OCI-LY7 (cell line): ENCODE measurements around the gene PGC. TPM values are rescaled to one million over a fixed set of nuclear protein-coding genes. Genes with fewer than 3 reads are reported as not detected.

Experiments used
- BruUV-seq: library from RNA; stranded (reverse); fragments of 400-500 nt; replicated peaks from 2 replicates; lab custom pipeline; 2021; lab: Mats Ljungman, UMichigan
- CTCF ChIA-PET: fragments of 300-600 bp; sonication (Branson Sonifier 250); formaldehyde crosslinking; loops from one replicate; lab custom pipeline; 2022; ENCODE audit warnings: antibody characterized with exemption; ENCODE audit not compliant: unreplicated experiment; lab: Charles Lee
- POLR2A ChIA-PET: fragments of 300-600 bp; sonication (Branson Sonifier 250); formaldehyde crosslinking; loops from one replicate; lab custom pipeline; 2022; ENCODE audit warnings: antibody characterized with exemption; lab: Charles Lee
- DNase-seq: peaks from one replicate; pipeline ENCODE4 v3.0.0-alpha.2; 2015; ENCODE audit warnings: low spot score
- H2AFZ ChIP-seq: fragments of 200-600 bp; sonication (generic), shearing (Covaris generic); 2 replicates; pipeline ENCODE4 v1.6.1; 2014; ENCODE audit warnings: mild to moderate bottlenecking, antibody characterized with exemption, low read length, moderate library complexity
- H3K27ac ChIP-seq: fragments of 200-600 bp; sonication (generic); 2 replicates; pipeline ENCODE4 v1.5.1; 2014; ENCODE audit warnings: mixed run types, low read depth, mild to moderate bottlenecking, moderate library complexity, low read length, inconsistent platforms; ENCODE audit not compliant: poor library complexity, severe bottlenecking
- H3K36me3 ChIP-seq: fragments of 200-600 bp; sonication (generic); 2 replicates; pipeline ENCODE4 v1.6.1; 2014; ENCODE audit warnings: mild to moderate bottlenecking, antibody characterized with exemption, low read length, moderate library complexity, mixed read lengths; ENCODE audit not compliant: insufficient read depth
- H3K4me1 ChIP-seq: fragments of 200-600 bp; sonication (generic); 2 replicates; pipeline ENCODE4 v1.5.1; 2014; ENCODE audit warnings: mild to moderate bottlenecking, low read length; ENCODE audit not compliant: insufficient read depth, poor library complexity, severe bottlenecking
- H3K4me2 ChIP-seq: fragments of 200-600 bp; sonication (generic); 2 replicates; pipeline ENCODE4 v1.6.1; 2014; ENCODE audit warnings: mild to moderate bottlenecking, low read length
- H3K4me3 ChIP-seq: fragments of 200-600 bp; sonication (generic); 2 replicates; pipeline ENCODE4 v1.5.1; 2014; ENCODE audit warnings: mild to moderate bottlenecking, low read depth, low read length; ENCODE audit not compliant: poor library complexity, severe bottlenecking
- H3K79me2 ChIP-seq: fragments of 200-600 bp; sonication (generic); 2 replicates; pipeline ENCODE4 v1.6.1; 2016; ENCODE audit warnings: low read depth, mild to moderate bottlenecking, low read length, moderate library complexity, mixed read lengths; ENCODE audit not compliant: insufficient read depth
- H3K9me2 ChIP-seq: fragments of 200-600 bp; sonication (generic); 2 replicates; pipeline ENCODE4 v1.6.1; 2016; ENCODE audit warnings: mild to moderate bottlenecking, low read length, mixed read lengths; ENCODE audit not compliant: insufficient read depth
- H3K9me3 ChIP-seq: fragments of 200-600 bp; sonication (generic); 2 replicates; pipeline ENCODE4 v1.6.1; 2014; ENCODE audit warnings: mild to moderate bottlenecking, mixed run types, low read length, mixed read lengths
- H4K20me1 ChIP-seq: fragments of 200-600 bp; sonication (generic); 2 replicates; pipeline ENCODE4 v1.6.1; 2014; ENCODE audit warnings: mild to moderate bottlenecking, antibody characterized with exemption, low read length, moderate library complexity, mixed read lengths; ENCODE audit not compliant: insufficient read depth
- EZH2phosphoT487 ChIP-seq: fragments of 200-600 bp; sonication (generic); IDR thresholded peaks from 2 replicates; pipeline ENCODE4 v1.6.1; 2018; ENCODE audit warnings: low read depth, borderline replicate concordance, mild to moderate bottlenecking, mixed run types, antibody characterized with exemption, low read length, moderate library complexity, mixed read lengths
- intact Hi-C: fragments of 100-400 bp; cut with micrococcal nuclease; formaldehyde crosslinking; loops from one replicate; pipeline ENCODE4 v1.10.0; 2022; ENCODE audit not compliant: unreplicated experiment
- total RNA-seq, 2 experiments: library from RNA; depleted of rRNA in 1 of 2; stranded (reverse); fragments of >200 nt in 1 of 2; shearing (Covaris generic) in 1 of 2; gene quantifications; 2 replicates each; pipeline ENCODE4 v1.2.3, GENCODE V29; 2014 to 2022
- TF ChIP-seq, protein P1 (sequence below): fragments of 200-600 bp; sonication (generic); conservative IDR thresholded peaks from 2 replicates; pipeline ENCODE4 v1.5.1; 2014; ENCODE audit warnings: mild to moderate bottlenecking, antibody characterized with exemption, low read length, moderate library complexity, mixed read lengths

PGC gene
- total RNA-seq, 2 experiments from 2014 or later: not detected

DNA sequence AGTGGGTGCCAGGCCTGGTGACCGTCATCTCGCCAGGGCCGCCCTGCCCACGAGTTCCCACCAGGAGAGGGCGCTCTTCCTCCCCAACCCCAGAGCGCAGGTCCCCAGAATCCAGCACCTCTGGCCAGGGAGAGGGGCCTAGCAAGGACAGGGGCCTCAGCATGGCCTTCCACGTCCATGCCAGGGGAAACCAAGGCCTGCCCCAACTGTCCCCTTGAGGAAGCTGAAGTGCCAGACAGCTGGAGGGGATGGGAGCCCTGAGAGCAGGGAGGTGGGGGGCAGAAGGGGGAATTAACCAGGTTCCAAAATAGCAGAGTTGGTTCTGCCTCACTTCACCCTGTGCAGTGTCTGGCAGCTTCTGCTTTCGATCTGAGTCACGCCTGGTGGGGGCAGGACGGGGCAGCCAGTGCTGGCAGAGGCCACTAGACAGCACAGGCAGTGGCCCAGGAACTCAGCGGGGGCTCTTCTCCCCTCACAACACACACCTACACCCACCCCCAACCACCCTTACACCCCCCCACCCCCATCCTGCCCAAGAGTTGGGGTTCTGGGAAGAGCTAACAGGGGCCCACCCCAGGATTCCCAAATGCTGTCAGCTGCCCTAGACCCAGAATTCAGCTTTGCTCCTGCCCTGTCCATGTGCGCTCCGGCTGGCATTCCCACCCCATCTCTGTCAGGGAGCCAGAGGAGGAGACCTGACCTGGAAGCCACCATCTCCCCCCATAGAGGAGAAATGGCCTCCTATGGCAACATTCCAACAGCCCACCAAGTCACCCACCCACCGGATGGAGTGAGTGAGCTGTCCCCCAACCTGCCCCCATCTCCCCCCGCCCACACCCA is 41.0 kb downstream of the PGC start:
- Histone ChIP-seq H3K9me3 (no peaks in the 10 kb centered on the region), H4K20me1 (no peaks in the 10 kb centered on the region), H3K4me3 (peak overlapping the region; percentile 69), H2AFZ (no peak overlapping the region), H3K4me2 (peak overlapping the region; percentile 99), H3K27ac (peak overlapping the region; percentile 90), H3K36me3 (peaks cover 25% of the 10 kb centered on the region), H3K4me1 (peaks cover 74% of the 10 kb centered on the region), H3K79me2 (peaks cover 33% of the 10 kb centered on the region), H3K9me2 (no peaks in the 10 kb centered on the region)
- BruUV-seq: no TSS peak
- POLR2A ChIA-PET: interaction anchor here (0.9 to 8.3 kb wide), 5 partner anchors 12 to 37 kb away, joined by 3 to 118 read pairs (median 42); partner anchors contain the start of gene TFEB
- intact Hi-C loops: loop anchor here (1.0 to 5.0 kb wide), 4 partner anchors 18 to 316 kb away; partner anchors contain the start of gene FRS3
- CTCF ChIA-PET: interaction anchor here (0.6 to 4.2 kb wide), 8 partner anchors 10 to 126 kb away, joined by 3 to 41 read pairs (median 4); no protein-coding TSS in a partner anchor
- TF ChIP-seq, protein P1, sequence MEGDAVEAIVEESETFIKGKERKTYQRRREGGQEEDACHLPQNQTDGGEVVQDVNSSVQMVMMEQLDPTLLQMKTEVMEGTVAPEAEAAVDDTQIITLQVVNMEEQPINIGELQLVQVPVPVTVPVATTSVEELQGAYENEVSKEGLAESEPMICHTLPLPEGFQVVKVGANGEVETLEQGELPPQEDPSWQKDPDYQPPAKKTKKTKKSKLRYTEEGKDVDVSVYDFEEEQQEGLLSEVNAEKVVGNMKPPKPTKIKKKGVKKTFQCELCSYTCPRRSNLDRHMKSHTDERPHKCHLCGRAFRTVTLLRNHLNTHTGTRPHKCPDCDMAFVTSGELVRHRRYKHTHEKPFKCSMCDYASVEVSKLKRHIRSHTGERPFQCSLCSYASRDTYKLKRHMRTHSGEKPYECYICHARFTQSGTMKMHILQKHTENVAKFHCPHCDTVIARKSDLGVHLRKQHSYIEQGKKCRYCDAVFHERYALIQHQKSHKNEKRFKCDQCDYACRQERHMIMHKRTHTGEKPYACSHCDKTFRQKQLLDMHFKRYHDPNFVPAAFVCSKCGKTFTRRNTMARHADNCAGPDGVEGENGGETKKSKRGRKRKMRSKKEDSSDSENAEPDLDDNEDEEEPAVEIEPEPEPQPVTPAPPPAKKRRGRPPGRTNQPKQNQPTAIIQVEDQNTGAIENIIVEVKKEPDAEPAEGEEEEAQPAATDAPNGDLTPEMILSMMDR: peak; percentile 96
- no peak for TF ChIP-seq EZH2phosphoT487
- peak; percentile 94 for DNase-seq

DNA sequence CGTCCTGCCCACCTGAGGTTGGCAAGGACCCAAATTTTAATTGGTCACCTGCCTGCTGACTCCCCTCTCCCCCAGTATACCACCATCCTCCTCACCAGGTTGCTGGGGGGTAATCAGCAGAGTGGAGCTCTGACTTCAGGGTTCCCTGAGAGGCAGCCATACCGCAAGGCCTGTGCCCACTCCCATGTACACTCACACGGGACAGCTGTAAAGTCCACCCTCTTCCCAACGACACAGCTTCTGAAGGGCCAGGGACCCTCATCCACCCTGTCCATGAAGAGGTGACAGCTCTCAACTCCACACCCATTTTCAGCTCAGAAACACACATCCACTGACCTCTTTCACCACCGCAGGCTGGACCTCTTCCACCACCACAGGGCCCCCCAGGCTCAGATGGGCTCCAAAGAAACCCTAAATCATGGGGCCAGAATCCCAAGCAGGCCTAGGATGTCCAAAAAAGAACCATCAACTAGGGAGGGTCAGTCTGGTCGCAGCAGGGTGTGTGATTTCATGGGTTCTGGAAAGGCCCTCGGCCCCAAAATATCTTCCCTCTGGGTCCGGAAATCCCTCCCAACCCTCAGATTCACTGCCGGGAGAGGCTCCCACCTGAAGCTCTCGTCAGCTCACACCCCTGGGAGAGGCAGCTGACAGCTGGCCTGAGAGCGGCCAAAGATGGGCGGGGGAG is 41.7 kb downstream of the PGC start:
- Histone ChIP-seq H3K4me1 (peaks cover 74% of the 10 kb centered on the region), H2AFZ (no peak overlapping the region), H3K27ac (peak overlapping the region; percentile 90), H4K20me1 (no peaks in the 10 kb centered on the region), H3K9me3 (no peaks in the 10 kb centered on the region), H3K79me2 (peaks cover 33% of the 10 kb centered on the region), H3K4me2 (peak overlapping the region; percentile 99), H3K36me3 (peaks cover 25% of the 10 kb centered on the region), H3K4me3 (peak overlapping the region; percentile 69), H3K9me2 (no peaks in the 10 kb centered on the region)
- POLR2A ChIA-PET: interaction anchor here (0.7 to 8.3 kb wide), 8 partner anchors 11 to 369 kb away, joined by 3 to 118 read pairs (median 4); partner anchors contain the start of gene TFEB
- intact Hi-C loops: loop anchor here (5.0 kb wide), 2 partner anchors 72 to 317 kb away; partner anchors contain the start of gene FRS3
- no TSS peak for BruUV-seq
- no peak for DNase-seq
- CTCF ChIA-PET: interaction anchor here (0.6 to 4.2 kb wide), 9 partner anchors 11 to 126 kb away, joined by 3 to 41 read pairs (median 4); no protein-coding TSS in a partner anchor
- TF ChIP-seq EZH2phosphoT487: no peak
- TF ChIP-seq, protein P1: no peak
